Measurements from ENCODE around the gene ZBTB18.
"Not testable (repeated sequence)": the region's sequence is repeated elsewhere in the genome, so short reads cannot be mapped to it uniquely, and the experiment has no call there.

ZBTB18 gene

GRCh38 chr1:244030481-244031040 lies 20.5 kb upstream of the ZBTB18 start:
- no peak for TF ChIP-seq CTCF (IDR thresholded peaks at IDR 0.05; ENCODE audit: low read depth, low read length)
- in situ Hi-C loops (cut with HindIII; ENCODE audit: low sequenced_read_pairs): no loop called here
- DNase-seq (ENCODE audit: low read depth, low spot score): no peak
- H3K4me3 ChIP-seq (ENCODE audit: low read depth, low read length): no peak overlapping the region

- TF ChIP-seq CTCF (IDR thresholded peaks at IDR 0.05; ENCODE audit: low read depth, low read length): no peak
- in situ Hi-C loops (cut with HindIII; ENCODE audit: low sequenced_read_pairs): no loop called here
- no peak for DNase-seq (ENCODE audit: low read depth, low spot score)
- no peak overlapping the region for H3K4me3 ChIP-seq (ENCODE audit: low read depth, low read length)
These were observed 15.7 kb upstream of the ZBTB18 start for GRCh38 chr1:244035358-244035757.

- TF ChIP-seq CTCF (IDR thresholded peaks at IDR 0.05; ENCODE audit: low read depth, low read length): no peak
- no peak overlapping the region for H3K4me3 ChIP-seq (ENCODE audit: low read depth, low read length)
- in situ Hi-C loops (cut with HindIII; ENCODE audit: low sequenced_read_pairs): no loop called here
- DNase-seq (ENCODE audit: low read depth, low spot score): no peak
These were observed 13.8 kb upstream of the ZBTB18 start for GRCh38 chr1:244037252-244037651.

GRCh38 chr1:244041466-244042120 lies 9.5 kb upstream of the ZBTB18 start:
- no peak for TF ChIP-seq CTCF (IDR thresholded peaks at IDR 0.05; ENCODE audit: low read depth, low read length)
- in situ Hi-C loops (cut with HindIII; ENCODE audit: low sequenced_read_pairs): no loop called here
- no peak for DNase-seq (ENCODE audit: low read depth, low spot score)
- no peak overlapping the region for H3K4me3 ChIP-seq (ENCODE audit: low read depth, low read length)

GRCh38 chr1:244042293-244042692 lies 8.8 kb upstream of the ZBTB18 start:
- no peak for DNase-seq (ENCODE audit: low read depth, low spot score)
- H3K4me3 ChIP-seq (ENCODE audit: low read depth, low read length): no peak overlapping the region
- TF ChIP-seq CTCF (IDR thresholded peaks at IDR 0.05; ENCODE audit: low read depth, low read length): no peak
- in situ Hi-C loops (cut with HindIII; ENCODE audit: low sequenced_read_pairs): no loop called here

GRCh38 chr1:244044423-244044822 lies 6.7 kb upstream of the ZBTB18 start:
- no peak overlapping the region for H3K4me3 ChIP-seq (ENCODE audit: low read depth, low read length)
- no peak for TF ChIP-seq CTCF (IDR thresholded peaks at IDR 0.05; ENCODE audit: low read depth, low read length)
- no peak for DNase-seq (ENCODE audit: low read depth, low spot score)
- in situ Hi-C loops (cut with HindIII; ENCODE audit: low sequenced_read_pairs): no loop called here

- in situ Hi-C loops (cut with HindIII; ENCODE audit: low sequenced_read_pairs); DNase-seq (ENCODE audit: low read depth, low spot score); H3K4me3 ChIP-seq (ENCODE audit: low read depth, low read length): not testable (repeated sequence)
These were observed 4.8 kb upstream of the ZBTB18 start for GRCh38 chr1:244046254-244046653.

All from astrocyte of the spinal cord (primary cell).